Measurements from ENCODE around the gene SSH2. TPM values are rescaled to one million over a fixed set of nuclear protein-coding genes. Genes with fewer than 3 reads are reported as not detected.

The SSH2 gene
- total and polyA plus RNA-seq, 4 donors = 7.5 to 14.1 (median 11.2) TPM

GRCh38 chr17:29661213-29661612 lies 268.8 kb downstream of the SSH2 start (continued):
- TF ChIP-seq, protein P1, sequence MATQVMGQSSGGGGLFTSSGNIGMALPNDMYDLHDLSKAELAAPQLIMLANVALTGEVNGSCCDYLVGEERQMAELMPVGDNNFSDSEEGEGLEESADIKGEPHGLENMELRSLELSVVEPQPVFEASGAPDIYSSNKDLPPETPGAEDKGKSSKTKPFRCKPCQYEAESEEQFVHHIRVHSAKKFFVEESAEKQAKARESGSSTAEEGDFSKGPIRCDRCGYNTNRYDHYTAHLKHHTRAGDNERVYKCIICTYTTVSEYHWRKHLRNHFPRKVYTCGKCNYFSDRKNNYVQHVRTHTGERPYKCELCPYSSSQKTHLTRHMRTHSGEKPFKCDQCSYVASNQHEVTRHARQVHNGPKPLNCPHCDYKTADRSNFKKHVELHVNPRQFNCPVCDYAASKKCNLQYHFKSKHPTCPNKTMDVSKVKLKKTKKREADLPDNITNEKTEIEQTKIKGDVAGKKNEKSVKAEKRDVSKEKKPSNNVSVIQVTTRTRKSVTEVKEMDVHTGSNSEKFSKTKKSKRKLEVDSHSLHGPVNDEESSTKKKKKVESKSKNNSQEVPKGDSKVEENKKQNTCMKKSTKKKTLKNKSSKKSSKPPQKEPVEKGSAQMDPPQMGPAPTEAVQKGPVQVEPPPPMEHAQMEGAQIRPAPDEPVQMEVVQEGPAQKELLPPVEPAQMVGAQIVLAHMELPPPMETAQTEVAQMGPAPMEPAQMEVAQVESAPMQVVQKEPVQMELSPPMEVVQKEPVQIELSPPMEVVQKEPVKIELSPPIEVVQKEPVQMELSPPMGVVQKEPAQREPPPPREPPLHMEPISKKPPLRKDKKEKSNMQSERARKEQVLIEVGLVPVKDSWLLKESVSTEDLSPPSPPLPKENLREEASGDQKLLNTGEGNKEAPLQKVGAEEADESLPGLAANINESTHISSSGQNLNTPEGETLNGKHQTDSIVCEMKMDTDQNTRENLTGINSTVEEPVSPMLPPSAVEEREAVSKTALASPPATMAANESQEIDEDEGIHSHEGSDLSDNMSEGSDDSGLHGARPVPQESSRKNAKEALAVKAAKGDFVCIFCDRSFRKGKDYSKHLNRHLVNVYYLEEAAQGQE (IDR thresholded peaks at IDR 0.05) = no peak
- TF ChIP-seq GABPA (IDR thresholded peaks at IDR 0.05 in 1 of 2, conservative IDR thresholded peaks at IDR 0.05 in 1 of 2) (no peak), SP1 (IDR thresholded peaks at IDR 0.05) (no peak), RAD21 (IDR thresholded peaks at IDR 0.05) (no peak), EGR1 (IDR thresholded peaks at IDR 0.05; ENCODE audit: low read depth in 2 of 2) (no peak), FOXA1 (IDR thresholded peaks at IDR 0.05) (no peak)

GRCh38 chr17:29659155-29659554 lies 270.9 kb downstream of the SSH2 start:
- Histone ChIP-seq H3K36me3 (ENCODE audit: control insufficient read depth in 4 of 4, insufficient read depth in 3 of 4, low read depth in 1 of 4, low read length in 3 of 4) (peaks cover 0 to 3% (median 0%) of the 10 kb centered on the region in 4 donors), H3K4me1 (ENCODE audit: control insufficient read depth in 4 of 4, insufficient read depth in 4 of 4, low read length in 3 of 4) (no peaks in the 10 kb centered on the region), H3K4me3 (ENCODE audit: low read depth in 1 of 3, low read length in 3 of 3) (no peak overlapping the region), H3K27ac (ENCODE audit: low read depth in 1 of 2, low read length in 2 of 2) (no peak overlapping the region), H3K9ac (ENCODE audit: low read depth in 1 of 2, low read length in 2 of 2) (no peak overlapping the region), H3K27me3 (ENCODE audit: control insufficient read depth in 4 of 4, insufficient read depth in 4 of 4, low read length in 3 of 4) (no peaks in the 10 kb centered on the region), H3K9me3 (ENCODE audit: control insufficient read depth in 4 of 4, low read length in 3 of 4) (no peaks in the 10 kb centered on the region)
- 83% methylated on average over 2 of the region's 2 CpGs for WGBS
- no peak for TF ChIP-seq FOXA1 (IDR thresholded peaks at IDR 0.05)
- no peak for TF ChIP-seq GABPA (IDR thresholded peaks at IDR 0.05 in 1 of 2, conservative IDR thresholded peaks at IDR 0.05 in 1 of 2)
- no peak for TF ChIP-seq FOXA2 (IDR thresholded peaks at IDR 0.05)
- no peak for TF ChIP-seq ATF3 (IDR thresholded peaks at IDR 0.05)
- no peak for TF ChIP-seq JUND (IDR thresholded peaks at IDR 0.05)
- TF ChIP-seq, protein P1 (IDR thresholded peaks at IDR 0.05) = no peak
- TF ChIP-seq RAD21 (IDR thresholded peaks at IDR 0.05) = no peak
- TF ChIP-seq YY1 (IDR thresholded peaks at IDR 0.05) = no peak
- DNase-seq (ENCODE audit: low spot score) = no peak

- Histone ChIP-seq H3K27ac (ENCODE audit: low read depth in 1 of 2, low read length in 2 of 2) (no peak overlapping the region), H3K4me3 (ENCODE audit: low read depth in 1 of 3, low read length in 3 of 3) (no peak overlapping the region), H3K27me3 (ENCODE audit: control insufficient read depth in 4 of 4, insufficient read depth in 4 of 4, low read length in 3 of 4) (no peaks in the 10 kb centered on the region), H3K4me1 (ENCODE audit: control insufficient read depth in 4 of 4, insufficient read depth in 4 of 4, low read length in 3 of 4) (no peaks in the 10 kb centered on the region), H3K9ac (ENCODE audit: low read depth in 1 of 2, low read length in 2 of 2) (no peak overlapping the region), H3K9me3 (ENCODE audit: control insufficient read depth in 4 of 4, low read length in 3 of 4) (no peaks in the 10 kb centered on the region), H3K36me3 (ENCODE audit: control insufficient read depth in 4 of 4, insufficient read depth in 3 of 4, low read depth in 1 of 4, low read length in 3 of 4) (no peaks in the 10 kb centered on the region)
- 97% methylated on average over 6 of the region's 6 CpGs for WGBS
- TF ChIP-seq YY1 (IDR thresholded peaks at IDR 0.05) = no peak
- no peak for TF ChIP-seq FOXA2 (IDR thresholded peaks at IDR 0.05)
- TF ChIP-seq GABPA (IDR thresholded peaks at IDR 0.05 in 1 of 2, conservative IDR thresholded peaks at IDR 0.05 in 1 of 2) = no peak
- TF ChIP-seq RAD21 (IDR thresholded peaks at IDR 0.05) = no peak
- no peak for TF ChIP-seq SP1 (IDR thresholded peaks at IDR 0.05)
- no peak for TF ChIP-seq EGR1 (IDR thresholded peaks at IDR 0.05; ENCODE audit: low read depth in 2 of 2)
- TF ChIP-seq RXRA (IDR thresholded peaks at IDR 0.05) = no peak
- TF ChIP-seq NR2F2 (IDR thresholded peaks at IDR 0.05) = no peak
- TF ChIP-seq HNF4G (IDR thresholded peaks at IDR 0.05) = no peak
- TF ChIP-seq JUND (IDR thresholded peaks at IDR 0.05) = no peak
- no peak for TF ChIP-seq TAF1 (conservative IDR thresholded peaks at IDR 0.05)
- TF ChIP-seq, protein P2, sequence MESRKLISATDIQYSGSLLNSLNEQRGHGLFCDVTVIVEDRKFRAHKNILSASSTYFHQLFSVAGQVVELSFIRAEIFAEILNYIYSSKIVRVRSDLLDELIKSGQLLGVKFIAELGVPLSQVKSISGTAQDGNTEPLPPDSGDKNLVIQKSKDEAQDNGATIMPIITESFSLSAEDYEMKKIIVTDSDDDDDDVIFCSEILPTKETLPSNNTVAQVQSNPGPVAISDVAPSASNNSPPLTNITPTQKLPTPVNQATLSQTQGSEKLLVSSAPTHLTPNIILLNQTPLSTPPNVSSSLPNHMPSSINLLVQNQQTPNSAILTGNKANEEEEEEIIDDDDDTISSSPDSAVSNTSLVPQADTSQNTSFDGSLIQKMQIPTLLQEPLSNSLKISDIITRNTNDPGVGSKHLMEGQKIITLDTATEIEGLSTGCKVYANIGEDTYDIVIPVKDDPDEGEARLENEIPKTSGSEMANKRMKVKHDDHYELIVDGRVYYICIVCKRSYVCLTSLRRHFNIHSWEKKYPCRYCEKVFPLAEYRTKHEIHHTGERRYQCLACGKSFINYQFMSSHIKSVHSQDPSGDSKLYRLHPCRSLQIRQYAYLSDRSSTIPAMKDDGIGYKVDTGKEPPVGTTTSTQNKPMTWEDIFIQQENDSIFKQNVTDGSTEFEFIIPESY (IDR thresholded peaks at IDR 0.05) = no peak
- no peak for TF ChIP-seq HNF4A (conservative IDR thresholded peaks at IDR 0.05)
- DNase-seq (ENCODE audit: low spot score) = no peak
Measured at GRCh38 chr17:29655323-29655722, 274.7 kb downstream of the SSH2 start.
